K562 (cell line): Measurements from ENCODE around the gene USP1. TPM values are rescaled to one million over a fixed set of nuclear protein-coding genes. Genes with fewer than 3 reads are reported as not detected.

Experiments used
- ATAC-seq: fragments of 200-7000 bp; cut with Tn5 transposase; 3 replicates; pipeline ENCODE4 v1.9.1; 2020; ENCODE audit warnings: moderate library complexity
- BruUV-seq: library from RNA; stranded (reverse); fragments of 400-500 nt; replicated peaks from 2 replicates; lab custom pipeline; 2021; lab: Mats Ljungman, UMichigan
- CTCF ChIA-PET: fragments of 300-600 bp; formaldehyde crosslinking; extraction: SDS; loops from one replicate; lab custom pipeline; 2021; ENCODE audit warnings: low intra/inter-chr PET ratio; lab: Yijun Ruan, JAX
- POLR2A ChIA-PET: fragments of 300-600, 350-650 bp; sonication (Branson Sonifier 250); formaldehyde crosslinking; extraction: SDS; loops from one replicate; lab custom pipeline; 2021; ENCODE audit warnings: antibody characterized with exemption, inconsistent platforms; lab: Yijun Ruan, JAX
- DNase-seq, 4 experiments: peaks; one replicate each; pipeline versions ENCODE4 v3.0.0 to v3.0.0-alpha.2; 2011 to 2018; ENCODE audit warnings: low spot score in 3 of 4, mixed read lengths in 3 of 4; ENCODE audit errors: extremely low read depth in 1 of 4
- FAIRE-seq: peaks from 2 replicates; lab custom pipeline; 2011; peaks lifted over from hg19 to GRCh38; lab: Jason Lieb, UNC
- H2AFZ ChIP-seq: 2 replicates; pipeline ENCODE4 v1.6.0; 2011; ENCODE audit warnings: low read depth, low read length, control low read depth, inconsistent platforms
- H3K27ac ChIP-seq: fragments of 200-600 bp; 3 replicates; pipeline ENCODE4 v1.8.0; 2011; ENCODE audit warnings: low read depth, mild to moderate bottlenecking, control low read depth, inconsistent platforms, low read length, moderate library complexity, mixed read lengths; ENCODE audit errors: extremely low read depth
- H3K27me3 ChIP-seq, 2 experiments: fragments of 300-600 bp in 1 of 2; 2 replicates in 1 of 2; 3 replicates in 1 of 2; pipeline versions ENCODE4 v1.6.0 to v1.8.0; 2011; ENCODE audit warnings: inconsistent platforms in 2 of 2, low read length in 2 of 2, mild to moderate bottlenecking in 1 of 2, mixed read lengths in 1 of 2, moderate library complexity in 1 of 2; ENCODE audit not compliant: control insufficient read depth in 2 of 2, insufficient read depth in 2 of 2
- H3K36me3 ChIP-seq: fragments of 300-600 bp; 3 replicates; pipeline ENCODE4 v1.8.0; 2011; ENCODE audit warnings: mild to moderate bottlenecking, low read length, inconsistent platforms; ENCODE audit not compliant: control insufficient read depth, insufficient read depth
- H3K4me1 ChIP-seq, 2 experiments: fragments of 200-600 bp in 1 of 2; replicated peaks in 1 of 2; 2 replicates in 1 of 2; 3 replicates in 1 of 2; pipeline versions ENCODE4 v1.5.1 to v1.8.0; 2011; ENCODE audit warnings: inconsistent platforms in 2 of 2, low read length in 2 of 2, mild to moderate bottlenecking in 1 of 2, mixed read lengths in 1 of 2, moderate library complexity in 1 of 2; ENCODE audit not compliant: control insufficient read depth in 2 of 2, insufficient read depth in 2 of 2
- H3K4me2 ChIP-seq: 2 replicates; pipeline ENCODE4 v1.6.1; 2011; ENCODE audit warnings: low read length, control low read depth, inconsistent platforms, mixed read lengths; ENCODE audit not compliant: insufficient read depth
- H3K4me3 ChIP-seq: fragments of 200-600 bp; sonication (generic), shearing (Covaris generic); 2 replicates; pipeline ENCODE4 v1.5.1; 2016; ENCODE audit warnings: control low read depth, inconsistent platforms
- H3K79me2 ChIP-seq: fragments of 200-600 bp; 3 replicates; pipeline ENCODE4 v1.8.0; 2011; ENCODE audit warnings: low read length, inconsistent platforms; ENCODE audit not compliant: control insufficient read depth, insufficient read depth
- H3K9ac ChIP-seq, 2 experiments: 2 replicates each; pipeline versions ENCODE4 v1.6.0 to v1.6.1; 2011; ENCODE audit warnings: low read depth in 2 of 2, low read length in 2 of 2, control low read depth in 1 of 2, inconsistent platforms in 1 of 2, mild to moderate bottlenecking in 1 of 2, mixed read lengths in 1 of 2; ENCODE audit not compliant: insufficient read depth in 1 of 2
- H3K9me1 ChIP-seq: one replicate; pipeline ENCODE4 v1.6.0; 2011; ENCODE audit warnings: inconsistent platforms, mild to moderate bottlenecking, low read length, moderate library complexity; ENCODE audit not compliant: control insufficient read depth, insufficient read depth
- H3K9me3 ChIP-seq: replicated peaks from 2 replicates; pipeline ENCODE4 v1.5.1; 2011; ENCODE audit warnings: low read depth, low read length, inconsistent platforms; ENCODE audit not compliant: control insufficient read depth, insufficient read depth
- H4K20me1 ChIP-seq: replicated peaks from 2 replicates; pipeline ENCODE4 v1.6.1; 2011; ENCODE audit warnings: low read length, inconsistent platforms, mixed read lengths; ENCODE audit not compliant: control insufficient read depth, insufficient read depth
- ARHGAP35 ChIP-seq: fragments of 450-650 bp; IDR thresholded peaks from 2 replicates; pipeline ENCODE4 v1.6.1; 2018; ENCODE audit not compliant: partially characterized antibody
- ETV6 ChIP-seq, 3 experiments: fragments of 150-350 bp in 1 of 3; sonication (generic) in 1 of 3; formaldehyde crosslinking in 1 of 3; IDR thresholded peaks; 2 replicates each; pipeline versions ENCODE4 v1.6.1 to v1.8.0; 2014 to 2022; ENCODE audit warnings: borderline replicate concordance in 2 of 3, low read depth in 2 of 3, antibody characterized with exemption in 1 of 3, low read length in 1 of 3, mild to moderate bottlenecking in 1 of 3, missing genetic modification reagents in 1 of 3
- NFRKB ChIP-seq: fragments of 450-650 bp; IDR thresholded peaks from 2 replicates; pipeline ENCODE4 v1.6.1; 2016; ENCODE audit warnings: low read depth
- SLC30A9 ChIP-seq: fragments of 250-450 bp; sonication (Bioruptor Pico); IDR thresholded peaks from 2 replicates; pipeline ENCODE4 v1.8.0; 2022; ENCODE audit warnings: mild to moderate bottlenecking, moderate library complexity
- THRAP3 ChIP-seq: fragments of 450-650 bp; IDR thresholded peaks from 2 replicates; pipeline ENCODE4 v1.6.1; 2016; ENCODE audit warnings: mild to moderate bottlenecking, inconsistent platforms, borderline replicate concordance
- XRCC4 ChIP-seq: IDR thresholded peaks from one replicate; pipeline ENCODE4 v1.6.1; 2011; ENCODE audit not compliant: insufficient read depth, insufficient read length; ENCODE audit errors: extremely low read depth
- YY1 ChIP-seq, 3 experiments: IDR thresholded peaks; 2 replicates each; pipeline ENCODE4 v1.6.1; 2011; ENCODE audit warnings: low read length in 2 of 3, mild to moderate bottlenecking in 2 of 3, moderate library complexity in 2 of 3, borderline replicate concordance in 1 of 3, control low read depth in 1 of 3, low read depth in 1 of 3; ENCODE audit not compliant: insufficient read depth in 3 of 3, insufficient replicate concordance in 2 of 3, control insufficient read depth in 1 of 3, insufficient read length in 1 of 3; ENCODE audit errors: extremely low read depth in 1 of 3
- ZNF146 ChIP-seq: IDR thresholded peaks from one replicate; pipeline ENCODE4 v1.6.1; 2018; ENCODE audit warnings: missing compliant biosample characterization; ENCODE audit not compliant: unreplicated experiment
- ZNF197 ChIP-seq: fragments of 200-800 bp; sonication (Bioruptor generic); IDR thresholded peaks from 2 replicates; pipeline ENCODE4 v1.6.1; 2016; ENCODE audit warnings: low read depth, missing genetic modification characterization, missing compliant biosample characterization
- ZSCAN32 ChIP-seq: fragments of 450-650 bp; formaldehyde crosslinking; IDR thresholded peaks from 2 replicates; pipeline ENCODE4 v1.4.0; 2020; ENCODE audit warnings: mild to moderate bottlenecking, moderate library complexity
- WGBS: fragments of 100-300 bp; shearing (Covaris generic); methylation state at CpG from one replicate; pipeline ENCODE4 v1.1.6; 2016; ENCODE audit warnings: low coverage, mixed read lengths; ENCODE audit not compliant: insufficient coverage; ENCODE audit errors: missing lambda C conversion rate; 5-methylcytosine and 5-hydroxymethylcytosine counted together
- in situ Hi-C: fragments of 300-500 bp; cut with MboI; formaldehyde crosslinking; loops from 4 replicates; pipeline ENCODE4 v1.15.0; 2018; ENCODE audit warnings: inconsistent platforms, mixed read lengths
- intact Hi-C: fragments of 100-400 bp; cut with micrococcal nuclease; formaldehyde crosslinking; loops from 2 replicates; pipeline ENCODE4 v1.14.2; 2022
- polyA plus RNA-seq, 8 experiments: library from polyadenylated mRNA; depleted of rRNA in 4 of 8; stranded (reverse) in 5 of 8; unstranded in 3 of 8; fragments of >200 nt; fragmentation: Nextera tagmentation in 2 of 8; fragmentation: Illumina TruSeq in 1 of 8; extraction: Ambion mirVana in 2 of 8; extraction: Trizol in 1 of 8; gene quantifications; 2 replicates each; pipeline versions ENCODE4 v1.2.1 to v1.2.3, GENCODE V29; 2011 to 2014; ENCODE audit warnings: inconsistent platforms in 1 of 8, missing spikeins in 1 of 8
- total RNA-seq, 7 experiments: library from RNA; depleted of rRNA in 6 of 7; stranded (reverse); fragments of >200 nt in 6 of 7; fragmentation: Illumina TruSeq in 2 of 7; extraction: Trizol in 2 of 7; gene quantifications; 2 replicates each; pipeline versions ENCODE4 v1.2.1 to v1.2.3, GENCODE V29; 2011 to 2021; ENCODE audit warnings: low replicate concordance in 1 of 7
- TF ChIP-seq, protein P1 (sequence below): fragments of 250-450 bp; sonication (Bioruptor Pico); IDR thresholded peaks from 2 replicates; pipeline ENCODE4 v1.4.0; 2020; ENCODE audit warnings: mild to moderate bottlenecking, moderate library complexity
- TF ChIP-seq, protein P2 (sequence below): sonication (generic); formaldehyde crosslinking; IDR thresholded peaks from 2 replicates; pipeline ENCODE4 v1.8.0; 2022; ENCODE audit warnings: mild to moderate bottlenecking, missing genetic modification reagents
- TF ChIP-seq, protein P3 (sequence below): fragments of 450-650 bp; conservative IDR thresholded peaks from 2 replicates; pipeline ENCODE4 v1.6.1; 2016; ENCODE audit warnings: missing genetic modification characterization, low read depth, mild to moderate bottlenecking, control low read depth, missing compliant biosample characterization
- TF ChIP-seq, protein P4 (sequence below): fragments of 250-450 bp; sonication (Bioruptor Pico); IDR thresholded peaks from 2 replicates; pipeline ENCODE4 v1.8.0; 2022; ENCODE audit warnings: moderate library complexity, mild to moderate bottlenecking, inconsistent platforms

The USP1 gene
- total and polyA plus RNA-seq, 9 of the 15 experiments (the other 6 are each of a cell fraction or from before 2014, with no cell fraction given), result 27.3 to 87.9 (median 51.7) TPM

DNA sequence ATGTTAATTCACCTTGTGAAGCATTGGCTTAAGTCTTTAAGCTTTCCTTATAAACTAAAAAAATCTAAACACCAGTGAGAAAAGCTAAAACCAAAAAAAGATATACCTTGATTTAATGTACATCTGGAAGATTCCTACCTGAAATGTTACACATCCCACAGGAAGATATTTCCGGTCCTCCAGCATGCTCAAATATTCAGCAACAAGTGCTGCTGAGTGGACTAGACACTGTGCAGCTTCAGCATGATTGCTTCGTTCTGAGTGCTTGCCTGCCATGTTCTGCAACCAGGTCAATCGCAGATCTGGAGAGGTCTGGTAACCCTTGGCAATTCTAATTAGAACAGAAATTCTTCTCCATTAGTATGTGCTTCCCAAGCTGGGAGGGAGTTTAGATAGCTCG is 57.3 kb downstream of the USP1 start:
- DNase-seq (no peak), FAIRE-seq (no peak), ATAC-seq (no peak)
- Histone ChIP-seq H3K36me3 (peaks cover 3% of the 10 kb centered on the region; the same call in 2 of the 3 replicates), H3K4me3 (no peak overlapping the region), H2AFZ (no peak overlapping the region), H3K4me1 (no peaks in the 10 kb centered on the region), H3K9me1 (no peaks in the 10 kb centered on the region), H3K4me2 (no peak overlapping the region), H4K20me1 (no peaks in the 10 kb centered on the region), H3K27ac (no peak overlapping the region), H3K9ac (no peak overlapping the region), H3K9me3 (no peaks in the 10 kb centered on the region), H3K79me2 (no peaks in the 10 kb centered on the region), H3K27me3 (no peaks in the 10 kb centered on the region)
- ChIA-PET POLR2A (no interaction called here), CTCF (no interaction called here)
- intact Hi-C loops, result no loop called here
- BruUV-seq, result no TSS peak
- in situ Hi-C loops, result no loop called here
- 66% methylated on average over 4 of the region's 4 CpGs for WGBS
- no peak for TF ChIP-seq ZNF197
- no peak for TF ChIP-seq XRCC4
- TF ChIP-seq, protein P1, sequence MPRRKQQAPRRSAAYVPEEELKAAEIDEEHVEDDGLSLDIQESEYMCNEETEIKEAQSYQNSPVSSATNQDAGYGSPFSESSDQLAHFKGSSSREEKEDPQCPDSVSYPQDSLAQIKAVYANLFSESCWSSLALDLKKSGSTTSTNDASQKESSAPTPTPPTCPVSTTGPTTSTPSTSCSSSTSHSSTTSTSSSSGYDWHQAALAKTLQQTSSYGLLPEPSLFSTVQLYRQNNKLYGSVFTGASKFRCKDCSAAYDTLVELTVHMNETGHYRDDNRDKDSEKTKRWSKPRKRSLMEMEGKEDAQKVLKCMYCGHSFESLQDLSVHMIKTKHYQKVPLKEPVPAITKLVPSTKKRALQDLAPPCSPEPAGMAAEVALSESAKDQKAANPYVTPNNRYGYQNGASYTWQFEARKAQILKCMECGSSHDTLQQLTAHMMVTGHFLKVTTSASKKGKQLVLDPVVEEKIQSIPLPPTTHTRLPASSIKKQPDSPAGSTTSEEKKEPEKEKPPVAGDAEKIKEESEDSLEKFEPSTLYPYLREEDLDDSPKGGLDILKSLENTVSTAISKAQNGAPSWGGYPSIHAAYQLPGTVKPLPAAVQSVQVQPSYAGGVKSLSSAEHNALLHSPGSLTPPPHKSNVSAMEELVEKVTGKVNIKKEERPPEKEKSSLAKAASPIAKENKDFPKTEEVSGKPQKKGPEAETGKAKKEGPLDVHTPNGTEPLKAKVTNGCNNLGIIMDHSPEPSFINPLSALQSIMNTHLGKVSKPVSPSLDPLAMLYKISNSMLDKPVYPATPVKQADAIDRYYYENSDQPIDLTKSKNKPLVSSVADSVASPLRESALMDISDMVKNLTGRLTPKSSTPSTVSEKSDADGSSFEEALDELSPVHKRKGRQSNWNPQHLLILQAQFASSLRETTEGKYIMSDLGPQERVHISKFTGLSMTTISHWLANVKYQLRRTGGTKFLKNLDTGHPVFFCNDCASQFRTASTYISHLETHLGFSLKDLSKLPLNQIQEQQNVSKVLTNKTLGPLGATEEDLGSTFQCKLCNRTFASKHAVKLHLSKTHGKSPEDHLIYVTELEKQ (CRISPR knock-in tag), result no peak
- no peak for TF ChIP-seq NFRKB
- no peak for TF ChIP-seq ZNF146 (CRISPR knock-in tag)
- no peak for TF ChIP-seq ARHGAP35
- no peak for TF ChIP-seq ZSCAN32
- TF ChIP-seq, protein P2, sequence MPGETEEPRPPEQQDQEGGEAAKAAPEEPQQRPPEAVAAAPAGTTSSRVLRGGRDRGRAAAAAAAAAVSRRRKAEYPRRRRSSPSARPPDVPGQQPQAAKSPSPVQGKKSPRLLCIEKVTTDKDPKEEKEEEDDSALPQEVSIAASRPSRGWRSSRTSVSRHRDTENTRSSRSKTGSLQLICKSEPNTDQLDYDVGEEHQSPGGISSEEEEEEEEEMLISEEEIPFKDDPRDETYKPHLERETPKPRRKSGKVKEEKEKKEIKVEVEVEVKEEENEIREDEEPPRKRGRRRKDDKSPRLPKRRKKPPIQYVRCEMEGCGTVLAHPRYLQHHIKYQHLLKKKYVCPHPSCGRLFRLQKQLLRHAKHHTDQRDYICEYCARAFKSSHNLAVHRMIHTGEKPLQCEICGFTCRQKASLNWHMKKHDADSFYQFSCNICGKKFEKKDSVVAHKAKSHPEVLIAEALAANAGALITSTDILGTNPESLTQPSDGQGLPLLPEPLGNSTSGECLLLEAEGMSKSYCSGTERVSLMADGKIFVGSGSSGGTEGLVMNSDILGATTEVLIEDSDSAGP, result no peak
- no peak for TF ChIP-seq ETV6 (IDR thresholded peaks at IDR 0.05; ENCODE audit: borderline replicate concordance in 1 of 2, low read depth in 2 of 2, low read length in 1 of 2)
- TF ChIP-seq ETV6 (CRISPR knock-in tag; IDR thresholded peaks at IDR 0.05; ENCODE audit: borderline replicate concordance), result no peak
- TF ChIP-seq, protein P3, sequence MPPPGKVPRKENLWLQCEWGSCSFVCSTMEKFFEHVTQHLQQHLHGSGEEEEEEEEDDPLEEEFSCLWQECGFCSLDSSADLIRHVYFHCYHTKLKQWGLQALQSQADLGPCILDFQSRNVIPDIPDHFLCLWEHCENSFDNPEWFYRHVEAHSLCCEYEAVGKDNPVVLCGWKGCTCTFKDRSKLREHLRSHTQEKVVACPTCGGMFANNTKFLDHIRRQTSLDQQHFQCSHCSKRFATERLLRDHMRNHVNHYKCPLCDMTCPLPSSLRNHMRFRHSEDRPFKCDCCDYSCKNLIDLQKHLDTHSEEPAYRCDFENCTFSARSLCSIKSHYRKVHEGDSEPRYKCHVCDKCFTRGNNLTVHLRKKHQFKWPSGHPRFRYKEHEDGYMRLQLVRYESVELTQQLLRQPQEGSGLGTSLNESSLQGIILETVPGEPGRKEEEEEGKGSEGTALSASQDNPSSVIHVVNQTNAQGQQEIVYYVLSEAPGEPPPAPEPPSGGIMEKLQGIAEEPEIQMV (tag), result no peak
- TF ChIP-seq THRAP3, result no peak
- no peak for TF ChIP-seq YY1 (IDR thresholded peaks at IDR 0.05; ENCODE audit: borderline replicate concordance in 1 of 3, control insufficient read depth in 1 of 3, extremely low read depth in 1 of 3, insufficient read depth in 3 of 3, insufficient read length in 1 of 3, insufficient replicate concordance in 2 of 3, low read depth in 1 of 3, low read length in 2 of 3)
- TF ChIP-seq, protein P4, sequence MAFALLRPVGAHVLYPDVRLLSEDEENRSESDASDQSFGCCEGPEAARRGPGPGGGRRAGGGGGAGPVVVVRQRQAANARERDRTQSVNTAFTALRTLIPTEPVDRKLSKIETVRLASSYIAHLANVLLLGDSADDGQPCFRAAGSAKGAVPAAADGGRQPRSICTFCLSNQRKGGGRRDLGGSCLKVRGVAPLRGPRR (CRISPR knock-in tag), result no peak
- TF ChIP-seq SLC30A9, result no peak
